ENCODE results near the gene HES5. TPM values are rescaled to one million over a fixed set of nuclear protein-coding genes. Genes with fewer than 3 reads are reported as not detected.

The HES5 gene
- total and polyA plus RNA-seq, 2 donors (not counting 3 experiments of a cell fraction or from before 2014, with no cell fraction given): 0.07 TPM; not detected in 1

DNA sequence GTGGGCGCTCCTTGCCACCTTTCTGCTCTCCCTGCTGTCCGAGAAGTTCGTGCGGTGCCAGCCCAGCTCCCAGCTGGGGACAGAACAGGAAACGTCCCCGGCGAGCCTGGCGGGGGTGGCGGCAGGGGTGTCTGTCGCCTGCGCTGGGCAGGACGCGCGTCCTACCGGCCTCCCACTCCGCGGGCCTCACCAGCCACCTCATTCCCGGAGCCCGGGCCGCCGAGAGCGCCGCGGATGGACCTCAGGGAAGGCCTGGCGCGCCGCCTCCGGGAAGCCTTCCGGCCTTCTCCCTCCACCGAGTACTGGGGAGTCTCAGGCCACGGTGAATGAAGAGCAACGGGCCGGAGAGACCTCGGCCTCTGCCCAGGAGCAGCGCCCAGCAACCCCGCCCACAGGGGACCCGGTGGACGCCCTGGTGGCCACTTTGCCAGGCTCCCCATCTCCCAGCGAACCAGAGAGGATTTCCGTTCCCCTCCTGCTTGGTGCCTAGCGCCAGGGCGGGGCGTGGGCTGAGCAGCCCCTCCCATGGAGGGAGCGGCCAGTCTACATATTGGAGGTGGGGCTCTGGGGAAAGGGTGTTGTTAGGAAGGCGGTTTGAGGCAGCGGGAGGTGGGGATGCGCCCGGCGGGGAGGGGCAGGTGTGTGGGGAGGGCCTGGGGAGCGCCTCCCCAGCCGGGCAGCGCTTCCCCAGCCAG lies 16.6 kb upstream of the HES5 start:
- peak overlapping the region; percentile 77 for H3K4me2 ChIP-seq (ENCODE audit: insufficient read depth, low read length)
- H3K27me3 ChIP-seq (ENCODE audit: control insufficient read depth in 2 of 2, insufficient read depth in 2 of 2, low read length in 2 of 2): no peaks in the 10 kb centered on the region
- POLR2A ChIA-PET: interaction anchor here (0.6 to 1.0 kb wide), 2 partner anchors 20 kb away, joined by 3 to 5 read pairs; partner anchors contain the start of gene PANK4
- TSS peak; percentile 68 for BruUV-seq (replicated peaks)
- intact Hi-C loops (cut with micrococcal nuclease): loop anchor here (1.0 to 2.0 kb wide), 5 partner anchors 20 to 352 kb away; partner anchors contain the start of genes FAAP20, PANK4 and PRXL2B
- no peaks in the 10 kb centered on the region for H3K9me1 ChIP-seq (replicated peaks; ENCODE audit: control insufficient read depth, extremely low read depth, insufficient read depth, low read length)
- H3K4me1 ChIP-seq (ENCODE audit: control insufficient read depth, extremely low read depth, insufficient read depth, low read length): peaks cover 27% of the 10 kb centered on the region
- no peaks in the 10 kb centered on the region for H4K20me1 ChIP-seq (replicated peaks; ENCODE audit: control insufficient read depth, extremely low read depth, insufficient read depth, low read length)
- peak overlapping the region; percentile 84 for H2AFZ ChIP-seq (ENCODE audit: low read depth, low read length)
- H3K36me3 ChIP-seq (ENCODE audit: control insufficient read depth in 2 of 2, extremely low read depth in 1 of 2, insufficient read depth in 2 of 2, low read length in 2 of 2): no peaks in the 10 kb centered on the region
- peak overlapping the region; percentile 51 to 74 (median 67) for H3K4me3 ChIP-seq (replicated peaks in 1 of 3; ENCODE audit: insufficient read depth in 1 of 3, low read depth in 1 of 3, low read length in 3 of 3)
- DNase-seq (ENCODE audit: low read depth, low spot score) (peak; percentile 83), FAIRE-seq (peak; percentile 91)
- no peaks in the 10 kb centered on the region for H3K9me3 ChIP-seq (replicated peaks; ENCODE audit: control insufficient read depth, insufficient read depth, low read length)
- dilution Hi-C loops (cut with MboI; ENCODE audit: extremely low pct_ligation_motif_present, low sequenced_read_pairs): no loop called here
- no peaks in the 10 kb centered on the region for H3K79me2 ChIP-seq (ENCODE audit: control insufficient read depth, insufficient read depth, low read length)
- peak overlapping the region; percentile 80 for H3K27ac ChIP-seq (ENCODE audit: insufficient read depth, low read depth, low read length)
- H3K9ac ChIP-seq (replicated peaks; ENCODE audit: extremely low read depth, insufficient read depth, low read length): peak overlapping the region; percentile 74
- TF ChIP-seq GATA2 (IDR thresholded peaks at IDR 0.05; ENCODE audit: insufficient read depth, insufficient read length, low read depth, low read length): no peak
- TF ChIP-seq, protein P1, sequence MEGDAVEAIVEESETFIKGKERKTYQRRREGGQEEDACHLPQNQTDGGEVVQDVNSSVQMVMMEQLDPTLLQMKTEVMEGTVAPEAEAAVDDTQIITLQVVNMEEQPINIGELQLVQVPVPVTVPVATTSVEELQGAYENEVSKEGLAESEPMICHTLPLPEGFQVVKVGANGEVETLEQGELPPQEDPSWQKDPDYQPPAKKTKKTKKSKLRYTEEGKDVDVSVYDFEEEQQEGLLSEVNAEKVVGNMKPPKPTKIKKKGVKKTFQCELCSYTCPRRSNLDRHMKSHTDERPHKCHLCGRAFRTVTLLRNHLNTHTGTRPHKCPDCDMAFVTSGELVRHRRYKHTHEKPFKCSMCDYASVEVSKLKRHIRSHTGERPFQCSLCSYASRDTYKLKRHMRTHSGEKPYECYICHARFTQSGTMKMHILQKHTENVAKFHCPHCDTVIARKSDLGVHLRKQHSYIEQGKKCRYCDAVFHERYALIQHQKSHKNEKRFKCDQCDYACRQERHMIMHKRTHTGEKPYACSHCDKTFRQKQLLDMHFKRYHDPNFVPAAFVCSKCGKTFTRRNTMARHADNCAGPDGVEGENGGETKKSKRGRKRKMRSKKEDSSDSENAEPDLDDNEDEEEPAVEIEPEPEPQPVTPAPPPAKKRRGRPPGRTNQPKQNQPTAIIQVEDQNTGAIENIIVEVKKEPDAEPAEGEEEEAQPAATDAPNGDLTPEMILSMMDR (IDR thresholded peaks at IDR 0.05; ENCODE audit: extremely low read depth in 1 of 2, insufficient read depth in 1 of 2, low read depth in 1 of 2, low read length in 2 of 2): peak in 1 of 2 donors; percentile 29
- no peak for TF ChIP-seq EZH2 (IDR thresholded peaks at IDR 0.05; ENCODE audit: borderline replicate concordance, low read depth, low read length, severe bottlenecking)
- peak; percentile 38 for TF ChIP-seq POLR2AphosphoS5 (IDR thresholded peaks at IDR 0.05; ENCODE audit: insufficient read depth, low read depth, low read length)
- TF ChIP-seq, protein P2, sequence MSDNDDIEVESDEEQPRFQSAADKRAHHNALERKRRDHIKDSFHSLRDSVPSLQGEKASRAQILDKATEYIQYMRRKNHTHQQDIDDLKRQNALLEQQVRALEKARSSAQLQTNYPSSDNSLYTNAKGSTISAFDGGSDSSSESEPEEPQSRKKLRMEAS (IDR thresholded peaks at IDR 0.05; ENCODE audit: insufficient read depth, insufficient read length): no peak
- no peak for TF ChIP-seq JUN (IDR thresholded peaks at IDR 0.05; ENCODE audit: borderline replicate concordance, insufficient read depth, insufficient read length, low read depth)
- CTCF ChIA-PET: interaction anchor here (0.8 to 2.5 kb wide), 18 partner anchors 10 to 906 kb away, joined by 3 to 20 read pairs (median 5); partner anchors contain the start of genes FAAP20, PANK4, PEX10 and TNFRSF14

Data from endothelial cell of umbilical vein (primary cell).